Loucy (cell line): Measurements from ENCODE around the gene PER2.

ENCODE experiments used
- H2AFZ ChIP-seq: fragments of 200-600 bp; sonication (generic); 2 replicates; pipeline ENCODE4 v1.6.0; 2016; ENCODE audit warnings: antibody characterized with exemption, mild to moderate bottlenecking, low read length, moderate library complexity
- H3F3A ChIP-seq: fragments of 200-600 bp; 2 replicates; pipeline ENCODE4 v1.6.0; 2016; ENCODE audit warnings: antibody characterized with exemption, low read depth, mild to moderate bottlenecking
- H3K27me3 ChIP-seq: fragments of 200-600 bp; sonication (generic); 2 replicates; pipeline ENCODE4 v1.6.1; 2014; ENCODE audit warnings: low read length, mild to moderate bottlenecking; ENCODE audit not compliant: insufficient read depth, poor library complexity, severe bottlenecking
- H3K36me3 ChIP-seq: fragments of 200-600 bp; sonication (generic); 2 replicates; pipeline ENCODE4 v1.6.1; 2016; ENCODE audit warnings: low read length; ENCODE audit not compliant: insufficient read depth
- H3K4me1 ChIP-seq: fragments of 200-600 bp; sonication (generic); 2 replicates; pipeline ENCODE4 v1.5.1; 2014; ENCODE audit warnings: low read length, mild to moderate bottlenecking; ENCODE audit not compliant: insufficient read depth, poor library complexity, severe bottlenecking
- H3K4me2 ChIP-seq: fragments of 200-600 bp; sonication (generic); 2 replicates; pipeline ENCODE4 v1.6.0; 2014; ENCODE audit warnings: antibody characterized with exemption, low read length, low read depth, mild to moderate bottlenecking; ENCODE audit not compliant: poor library complexity, severe bottlenecking
- H3K4me3 ChIP-seq: fragments of 200-600 bp; sonication (generic); 2 replicates; pipeline ENCODE4 v1.5.1; 2014; ENCODE audit warnings: low read length, mild to moderate bottlenecking, mixed read lengths; ENCODE audit not compliant: poor library complexity, severe bottlenecking
- H3K79me2 ChIP-seq: fragments of 200-600 bp; sonication (generic); 2 replicates; pipeline ENCODE4 v1.6.1; 2014; ENCODE audit warnings: low read length; ENCODE audit not compliant: insufficient read depth
- H3K9ac ChIP-seq: fragments of 200-600 bp; sonication (generic); 2 replicates; pipeline ENCODE4 v1.6.0; 2014; ENCODE audit warnings: mild to moderate bottlenecking, low read depth, low read length, moderate library complexity; ENCODE audit not compliant: poor library complexity, severe bottlenecking
- H3K9me2 ChIP-seq: fragments of 200-600 bp; sonication (generic); replicated peaks from 2 replicates; pipeline ENCODE4 v1.6.1; 2016; ENCODE audit warnings: low read depth, low read length, mixed read lengths
- H3K9me3 ChIP-seq: fragments of 200-600 bp; sonication (generic); 2 replicates; pipeline ENCODE4 v1.6.1; 2014; ENCODE audit warnings: mild to moderate bottlenecking, antibody characterized with exemption, low read length, low read depth; ENCODE audit not compliant: insufficient read depth
- H4K20me1 ChIP-seq: fragments of 200-600 bp; sonication (generic); 2 replicates; pipeline ENCODE4 v1.6.0; 2014; ENCODE audit warnings: antibody characterized with exemption, low read length, mild to moderate bottlenecking; ENCODE audit not compliant: insufficient read depth, poor library complexity, severe bottlenecking
- EZH2phosphoT487 ChIP-seq: fragments of 200-600 bp; IDR thresholded peaks from 2 replicates; pipeline ENCODE4 v1.6.1; 2018; ENCODE audit warnings: antibody characterized with exemption, mild to moderate bottlenecking, moderate library complexity, borderline replicate concordance
- TF ChIP-seq, protein P1 (sequence below): fragments of 200-600 bp; sonication (generic); conservative IDR thresholded peaks from 2 replicates; pipeline ENCODE4 v1.5.1; 2014; ENCODE audit warnings: mild to moderate bottlenecking, antibody characterized with exemption, low read length

PER2 gene

DNA sequence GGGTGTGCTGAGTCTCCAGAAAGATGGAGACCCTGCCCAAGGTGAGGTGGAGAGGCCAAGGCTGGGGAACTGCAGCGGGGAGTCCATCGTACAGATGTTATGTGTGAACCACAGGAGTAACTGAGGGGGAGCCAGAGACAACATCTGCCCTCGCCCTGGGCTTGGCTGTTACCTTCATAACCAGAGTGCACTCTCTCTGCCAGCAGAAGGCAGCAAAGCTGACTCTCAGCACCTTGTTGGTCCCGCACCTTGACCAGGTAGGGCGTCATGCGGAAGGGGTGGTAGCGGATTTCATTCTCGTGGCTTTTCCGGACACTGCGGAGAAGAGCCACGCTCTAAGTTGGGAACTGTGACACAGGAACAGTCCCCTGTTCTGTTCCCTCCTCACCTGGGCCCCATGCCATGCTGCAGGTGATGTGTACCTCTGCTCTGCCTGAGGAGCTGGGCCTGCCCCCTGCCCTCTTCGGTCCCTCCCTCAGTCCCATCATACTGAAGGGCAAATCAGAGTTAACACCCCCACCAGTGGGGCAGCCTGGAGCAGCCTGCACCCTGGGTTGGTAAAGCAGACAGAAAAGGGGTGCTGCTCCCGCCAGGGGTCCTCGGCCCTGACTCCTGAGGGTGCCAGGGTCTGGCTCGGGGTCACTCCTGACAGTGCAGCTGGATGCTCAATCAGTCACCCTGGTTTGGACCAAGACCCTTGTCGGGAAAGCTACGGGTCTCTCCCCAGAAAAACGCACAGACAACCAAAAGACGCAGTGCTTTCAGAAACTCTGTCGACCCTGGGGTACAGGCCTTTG lies 20.3 kb downstream of the PER2 start:
- no peak overlapping the region for H3K4me3 ChIP-seq
- TF ChIP-seq, protein P1, sequence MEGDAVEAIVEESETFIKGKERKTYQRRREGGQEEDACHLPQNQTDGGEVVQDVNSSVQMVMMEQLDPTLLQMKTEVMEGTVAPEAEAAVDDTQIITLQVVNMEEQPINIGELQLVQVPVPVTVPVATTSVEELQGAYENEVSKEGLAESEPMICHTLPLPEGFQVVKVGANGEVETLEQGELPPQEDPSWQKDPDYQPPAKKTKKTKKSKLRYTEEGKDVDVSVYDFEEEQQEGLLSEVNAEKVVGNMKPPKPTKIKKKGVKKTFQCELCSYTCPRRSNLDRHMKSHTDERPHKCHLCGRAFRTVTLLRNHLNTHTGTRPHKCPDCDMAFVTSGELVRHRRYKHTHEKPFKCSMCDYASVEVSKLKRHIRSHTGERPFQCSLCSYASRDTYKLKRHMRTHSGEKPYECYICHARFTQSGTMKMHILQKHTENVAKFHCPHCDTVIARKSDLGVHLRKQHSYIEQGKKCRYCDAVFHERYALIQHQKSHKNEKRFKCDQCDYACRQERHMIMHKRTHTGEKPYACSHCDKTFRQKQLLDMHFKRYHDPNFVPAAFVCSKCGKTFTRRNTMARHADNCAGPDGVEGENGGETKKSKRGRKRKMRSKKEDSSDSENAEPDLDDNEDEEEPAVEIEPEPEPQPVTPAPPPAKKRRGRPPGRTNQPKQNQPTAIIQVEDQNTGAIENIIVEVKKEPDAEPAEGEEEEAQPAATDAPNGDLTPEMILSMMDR: no peak
- TF ChIP-seq EZH2phosphoT487: no peak
- peaks cover 66% of the 10 kb centered on the region for H3K36me3 ChIP-seq
- H3K9me3 ChIP-seq: no peaks in the 10 kb centered on the region
- no peaks in the 10 kb centered on the region for H3K9me2 ChIP-seq
- H3K9ac ChIP-seq: no peak overlapping the region
- H4K20me1 ChIP-seq: no peaks in the 10 kb centered on the region
- H3K27me3 ChIP-seq: no peaks in the 10 kb centered on the region
- no peak overlapping the region for H2AFZ ChIP-seq
- H3K79me2 ChIP-seq: no peaks in the 10 kb centered on the region
- H3F3A ChIP-seq: no peaks in the 10 kb centered on the region
- H3K4me1 ChIP-seq: no peaks in the 10 kb centered on the region
- H3K4me2 ChIP-seq: no peak overlapping the region

DNA sequence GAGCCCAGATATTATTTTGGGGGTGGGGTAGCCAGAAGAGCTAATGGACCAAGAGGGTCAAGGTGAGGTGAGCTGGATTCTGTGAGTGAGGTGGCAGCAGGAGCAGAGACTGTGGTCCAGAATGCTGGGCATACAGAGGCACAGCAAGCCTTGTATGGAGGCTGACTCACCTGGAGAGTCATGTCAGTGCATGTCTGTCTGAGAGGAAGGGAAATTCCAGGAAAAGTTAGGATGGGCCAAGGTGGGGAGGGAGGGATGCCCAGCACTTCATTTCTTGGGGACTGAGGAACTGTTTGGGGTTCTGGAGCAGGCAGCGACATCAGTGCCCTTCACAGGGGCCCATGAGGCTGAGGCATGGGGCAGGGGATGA lies 21.1 kb downstream of the PER2 start:
- H3F3A ChIP-seq: no peaks in the 10 kb centered on the region
- H2AFZ ChIP-seq: no peak overlapping the region
- no peak overlapping the region for H3K9ac ChIP-seq
- H3K79me2 ChIP-seq: no peaks in the 10 kb centered on the region
- H3K4me1 ChIP-seq: no peaks in the 10 kb centered on the region
- H3K4me2 ChIP-seq: no peak overlapping the region
- H3K27me3 ChIP-seq: no peaks in the 10 kb centered on the region
- no peaks in the 10 kb centered on the region for H4K20me1 ChIP-seq
- H3K9me3 ChIP-seq: no peaks in the 10 kb centered on the region
- TF ChIP-seq, protein P1: no peak
- no peak for TF ChIP-seq EZH2phosphoT487
- no peak overlapping the region for H3K4me3 ChIP-seq
- no peaks in the 10 kb centered on the region for H3K9me2 ChIP-seq
- peaks cover 64% of the 10 kb centered on the region; the same call in 1 of the 2 replicates for H3K36me3 ChIP-seq

DNA sequence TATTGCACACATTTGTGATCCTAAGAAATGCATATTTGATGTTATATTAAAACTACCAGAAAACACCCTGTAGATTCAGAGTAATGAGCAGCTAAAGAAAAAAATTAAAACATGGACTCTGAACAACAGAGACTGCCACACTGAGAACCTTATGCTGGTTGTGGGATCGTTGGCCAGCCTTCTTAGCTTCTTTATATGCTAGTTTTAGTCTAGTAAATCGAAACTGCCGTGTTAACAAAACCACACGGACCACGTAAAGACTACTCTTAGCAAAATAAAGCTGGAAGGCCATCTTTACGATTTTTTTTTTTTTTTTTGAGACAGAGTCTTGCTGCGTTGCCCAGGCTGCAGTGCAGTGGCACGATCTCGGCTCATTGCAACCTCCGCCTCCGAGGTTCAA lies 22.8 kb downstream of the PER2 start:
- H3K9me3 ChIP-seq: no peaks in the 10 kb centered on the region
- no peak overlapping the region for H3K4me2 ChIP-seq
- no peaks in the 10 kb centered on the region for H3K27me3 ChIP-seq
- peaks cover 64% of the 10 kb centered on the region; the same call in 1 of the 2 replicates for H3K36me3 ChIP-seq
- H3K9me2 ChIP-seq: no peaks in the 10 kb centered on the region
- H4K20me1 ChIP-seq: no peaks in the 10 kb centered on the region
- no peak overlapping the region for H3K4me3 ChIP-seq
- no peak overlapping the region for H2AFZ ChIP-seq
- H3F3A ChIP-seq: no peaks in the 10 kb centered on the region
- TF ChIP-seq, protein P1: no peak
- TF ChIP-seq EZH2phosphoT487: no peak
- H3K79me2 ChIP-seq: no peaks in the 10 kb centered on the region
- no peaks in the 10 kb centered on the region for H3K4me1 ChIP-seq
- no peak overlapping the region for H3K9ac ChIP-seq
